HepG2 (cell line): ENCODE data around the gene NOS1. TPM values are rescaled to one million over a fixed set of nuclear protein-coding genes. Genes with fewer than 3 reads are reported as not detected.
A peak's percentile ranks its signal among the peaks of the same experiment; 100 is the strongest.

ENCODE experiments used
- AFF4 ChIP-seq: sonication (generic); formaldehyde crosslinking; IDR thresholded peaks from 2 replicates; pipeline ENCODE4 v1.4.0; 2020; ENCODE audit warnings: missing genetic modification reagents
- FOXP4 ChIP-seq: sonication (generic); formaldehyde crosslinking; IDR thresholded peaks from 2 replicates; pipeline ENCODE4 v1.4.0; 2020; ENCODE audit warnings: missing genetic modification reagents
- IRX3 ChIP-seq: sonication (generic); formaldehyde crosslinking; IDR thresholded peaks from 2 replicates; pipeline ENCODE4 v1.8.1; 2023; ENCODE audit warnings: mild to moderate bottlenecking, low read depth, missing genetic modification reagents, borderline replicate concordance
- KLF12 ChIP-seq: sonication (generic); formaldehyde crosslinking; IDR thresholded peaks from 2 replicates; pipeline ENCODE4 v1.4.0; 2020; ENCODE audit warnings: missing genetic modification reagents, borderline replicate concordance
- ZBTB42 ChIP-seq: sonication (generic); formaldehyde crosslinking; IDR thresholded peaks from 2 replicates; pipeline ENCODE4 v1.5.0; 2020; ENCODE audit warnings: mild to moderate bottlenecking, missing genetic modification reagents
- ZNF121 ChIP-seq: sonication (generic); formaldehyde crosslinking; IDR thresholded peaks from 2 replicates; pipeline ENCODE4 v1.5.0; 2020; ENCODE audit warnings: mild to moderate bottlenecking, missing genetic modification reagents
- ZNF292 ChIP-seq: sonication (generic); formaldehyde crosslinking; IDR thresholded peaks from 2 replicates; pipeline ENCODE4 v1.8.1; 2022; ENCODE audit warnings: mild to moderate bottlenecking, low read depth, missing genetic modification reagents, borderline replicate concordance
- ZNF564 ChIP-seq: sonication (generic); formaldehyde crosslinking; IDR thresholded peaks from 2 replicates; pipeline ENCODE4 v1.8.1; 2023; ENCODE audit warnings: mild to moderate bottlenecking, missing genetic modification reagents
- ZSCAN25 ChIP-seq: sonication (generic); formaldehyde crosslinking; IDR thresholded peaks from 2 replicates; pipeline ENCODE4 v1.8.0; 2022; ENCODE audit warnings: mild to moderate bottlenecking, missing genetic modification reagents
- polyA plus RNA-seq, 8 experiments: library from polyadenylated mRNA; depleted of rRNA in 3 of 8; stranded (reverse) in 7 of 8; unstranded in 1 of 8; fragments of >200 nt; fragmentation: Illumina TruSeq in 4 of 8; extraction: Trizol in 4 of 8; gene quantifications; 2 replicates each; pipeline versions ENCODE4 v1.2.1 to v1.2.3, GENCODE V29; 2011 to 2016; ENCODE audit warnings: low read depth in 4 of 8, missing spikeins in 1 of 8, mixed read lengths in 1 of 8; ENCODE audit not compliant: insufficient read depth in 1 of 8
- total RNA-seq, 5 experiments: library from RNA; depleted of rRNA; stranded (reverse); fragments of >200 nt; fragmentation: Illumina TruSeq; extraction: Trizol; gene quantifications; 2 replicates each; pipeline ENCODE4 v1.2.3, GENCODE V29; 2016; ENCODE audit warnings: low read depth in 1 of 5
- TF ChIP-seq, protein P1 (sequence below): sonication (generic); formaldehyde crosslinking; conservative IDR thresholded peaks from 2 replicates; pipeline ENCODE4 v1.4.0; 2020; ENCODE audit warnings: mild to moderate bottlenecking, missing genetic modification reagents, moderate library complexity
- TF ChIP-seq, protein P2 (sequence below): sonication (generic); formaldehyde crosslinking; IDR thresholded peaks from 2 replicates; pipeline ENCODE4 v1.5.0; 2020; ENCODE audit warnings: missing genetic modification reagents
- TF ChIP-seq, protein P3 (sequence below): sonication (generic); formaldehyde crosslinking; IDR thresholded peaks from 2 replicates; pipeline ENCODE4 v1.4.0; 2020; ENCODE audit warnings: missing genetic modification reagents

NOS1 gene
- total and polyA plus RNA-seq, 2 of the 13 experiments (the other 11 are each of a cell fraction or from before 2014, with no cell fraction given): not detected

DNA sequence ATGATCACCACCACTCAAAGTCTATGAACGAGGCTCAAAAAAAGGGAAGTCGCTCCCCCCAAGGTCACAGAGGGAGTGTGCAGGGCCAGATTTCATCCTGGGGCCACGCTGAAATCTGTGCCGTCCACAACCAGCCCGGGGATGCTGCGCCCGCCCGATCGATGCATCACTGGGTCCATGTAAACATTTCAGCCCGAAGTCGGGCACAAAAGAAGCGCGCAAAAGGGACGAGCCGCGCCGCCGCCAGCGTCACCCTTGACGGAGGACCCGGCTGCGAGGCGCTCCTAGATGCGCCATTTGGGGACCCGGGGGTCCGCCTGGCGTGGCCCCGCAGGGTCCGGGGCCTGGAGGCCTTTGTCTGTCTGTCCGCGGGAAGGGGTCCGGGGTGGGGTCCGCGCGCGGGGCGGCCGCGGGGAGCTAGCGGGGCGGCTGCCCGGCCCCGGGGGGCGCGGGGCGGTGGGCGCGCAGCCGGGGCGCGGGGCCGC lies 171.7 kb downstream of the NOS1 start (continued):
- TF ChIP-seq AFF4 (CRISPR knock-in tag): no peak
- TF ChIP-seq ZSCAN25 (CRISPR knock-in tag): no peak
- TF ChIP-seq, protein P1, sequence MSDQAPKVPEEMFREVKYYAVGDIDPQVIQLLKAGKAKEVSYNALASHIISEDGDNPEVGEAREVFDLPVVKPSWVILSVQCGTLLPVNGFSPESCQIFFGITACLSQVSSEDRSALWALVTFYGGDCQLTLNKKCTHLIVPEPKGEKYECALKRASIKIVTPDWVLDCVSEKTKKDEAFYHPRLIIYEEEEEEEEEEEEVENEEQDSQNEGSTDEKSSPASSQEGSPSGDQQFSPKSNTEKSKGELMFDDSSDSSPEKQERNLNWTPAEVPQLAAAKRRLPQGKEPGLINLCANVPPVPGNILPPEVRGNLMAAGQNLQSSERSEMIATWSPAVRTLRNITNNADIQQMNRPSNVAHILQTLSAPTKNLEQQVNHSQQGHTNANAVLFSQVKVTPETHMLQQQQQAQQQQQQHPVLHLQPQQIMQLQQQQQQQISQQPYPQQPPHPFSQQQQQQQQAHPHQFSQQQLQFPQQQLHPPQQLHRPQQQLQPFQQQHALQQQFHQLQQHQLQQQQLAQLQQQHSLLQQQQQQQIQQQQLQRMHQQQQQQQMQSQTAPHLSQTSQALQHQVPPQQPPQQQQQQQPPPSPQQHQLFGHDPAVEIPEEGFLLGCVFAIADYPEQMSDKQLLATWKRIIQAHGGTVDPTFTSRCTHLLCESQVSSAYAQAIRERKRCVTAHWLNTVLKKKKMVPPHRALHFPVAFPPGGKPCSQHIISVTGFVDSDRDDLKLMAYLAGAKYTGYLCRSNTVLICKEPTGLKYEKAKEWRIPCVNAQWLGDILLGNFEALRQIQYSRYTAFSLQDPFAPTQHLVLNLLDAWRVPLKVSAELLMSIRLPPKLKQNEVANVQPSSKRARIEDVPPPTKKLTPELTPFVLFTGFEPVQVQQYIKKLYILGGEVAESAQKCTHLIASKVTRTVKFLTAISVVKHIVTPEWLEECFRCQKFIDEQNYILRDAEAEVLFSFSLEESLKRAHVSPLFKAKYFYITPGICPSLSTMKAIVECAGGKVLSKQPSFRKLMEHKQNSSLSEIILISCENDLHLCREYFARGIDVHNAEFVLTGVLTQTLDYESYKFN (CRISPR knock-in tag): no peak
- 0 out of 2 replicates have a peak, but pooled peaks have one; percentile 35 for TF ChIP-seq FOXP4
- TF ChIP-seq, protein P2, sequence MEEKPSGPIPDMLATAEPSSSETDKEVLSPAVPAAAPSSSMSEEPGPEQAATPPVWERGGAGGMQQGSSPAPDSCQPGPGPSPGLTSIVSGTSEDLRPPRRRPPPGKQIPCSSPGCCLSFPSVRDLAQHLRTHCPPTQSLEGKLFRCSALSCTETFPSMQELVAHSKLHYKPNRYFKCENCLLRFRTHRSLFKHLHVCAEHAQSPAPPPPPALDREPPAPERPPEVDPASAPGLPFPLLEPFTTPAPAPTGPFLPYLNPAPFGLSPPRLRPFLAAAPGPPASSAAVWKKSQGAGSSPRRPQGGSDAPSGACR: peak; percentile 37; the same call in 1 of the 2 replicates
- TF ChIP-seq KLF12 (CRISPR knock-in tag): 0 out of 2 replicates have a peak, but pooled peaks have one; percentile 2
- TF ChIP-seq ZNF292 (CRISPR knock-in tag): peak; percentile 22; the same call in 1 of the 2 replicates
- TF ChIP-seq, protein P3, sequence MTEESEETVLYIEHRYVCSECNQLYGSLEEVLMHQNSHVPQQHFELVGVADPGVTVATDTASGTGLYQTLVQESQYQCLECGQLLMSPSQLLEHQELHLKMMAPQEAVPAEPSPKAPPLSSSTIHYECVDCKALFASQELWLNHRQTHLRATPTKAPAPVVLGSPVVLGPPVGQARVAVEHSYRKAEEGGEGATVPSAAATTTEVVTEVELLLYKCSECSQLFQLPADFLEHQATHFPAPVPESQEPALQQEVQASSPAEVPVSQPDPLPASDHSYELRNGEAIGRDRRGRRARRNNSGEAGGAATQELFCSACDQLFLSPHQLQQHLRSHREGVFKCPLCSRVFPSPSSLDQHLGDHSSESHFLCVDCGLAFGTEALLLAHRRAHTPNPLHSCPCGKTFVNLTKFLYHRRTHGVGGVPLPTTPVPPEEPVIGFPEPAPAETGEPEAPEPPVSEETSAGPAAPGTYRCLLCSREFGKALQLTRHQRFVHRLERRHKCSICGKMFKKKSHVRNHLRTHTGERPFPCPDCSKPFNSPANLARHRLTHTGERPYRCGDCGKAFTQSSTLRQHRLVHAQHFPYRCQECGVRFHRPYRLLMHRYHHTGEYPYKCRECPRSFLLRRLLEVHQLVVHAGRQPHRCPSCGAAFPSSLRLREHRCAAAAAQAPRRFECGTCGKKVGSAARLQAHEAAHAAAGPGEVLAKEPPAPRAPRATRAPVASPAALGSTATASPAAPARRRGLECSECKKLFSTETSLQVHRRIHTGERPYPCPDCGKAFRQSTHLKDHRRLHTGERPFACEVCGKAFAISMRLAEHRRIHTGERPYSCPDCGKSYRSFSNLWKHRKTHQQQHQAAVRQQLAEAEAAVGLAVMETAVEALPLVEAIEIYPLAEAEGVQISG: peak; percentile 2; the same call in 1 of the 2 replicates
- TF ChIP-seq IRX3 (CRISPR knock-in tag): no peak
- TF ChIP-seq ZNF121: 0 out of 2 replicates have a peak, but pooled peaks have one; percentile 36
- peak; percentile 10; the same call in 1 of the 2 replicates for TF ChIP-seq ZBTB42 (CRISPR knock-in tag)
- TF ChIP-seq ZNF564 (CRISPR knock-in tag): no peak
